Upper lobe of left lung (tissue), 4 donors: ENCODE data around the gene IGSF3.

ENCODE experiments used
- POLR2AphosphoS5 ChIP-seq, 2 donors: sonication (generic); formaldehyde crosslinking; IDR thresholded peaks; one replicate each; pipeline ENCODE4 v1.5.1; 2017; ENCODE audit warnings: antibody characterized with exemption in 2 of 2
- TF ChIP-seq, protein P1 (sequence below), 6 experiments: fragments of 450-650 bp in 4 of 6; fragments of 200-600 bp in 2 of 6; sonication (generic) in 2 of 6; IDR thresholded peaks; one replicate each; pipeline ENCODE4 v1.5.1; 2016 to 2019; ENCODE audit warnings: antibody characterized with exemption in 6 of 6

DNA sequence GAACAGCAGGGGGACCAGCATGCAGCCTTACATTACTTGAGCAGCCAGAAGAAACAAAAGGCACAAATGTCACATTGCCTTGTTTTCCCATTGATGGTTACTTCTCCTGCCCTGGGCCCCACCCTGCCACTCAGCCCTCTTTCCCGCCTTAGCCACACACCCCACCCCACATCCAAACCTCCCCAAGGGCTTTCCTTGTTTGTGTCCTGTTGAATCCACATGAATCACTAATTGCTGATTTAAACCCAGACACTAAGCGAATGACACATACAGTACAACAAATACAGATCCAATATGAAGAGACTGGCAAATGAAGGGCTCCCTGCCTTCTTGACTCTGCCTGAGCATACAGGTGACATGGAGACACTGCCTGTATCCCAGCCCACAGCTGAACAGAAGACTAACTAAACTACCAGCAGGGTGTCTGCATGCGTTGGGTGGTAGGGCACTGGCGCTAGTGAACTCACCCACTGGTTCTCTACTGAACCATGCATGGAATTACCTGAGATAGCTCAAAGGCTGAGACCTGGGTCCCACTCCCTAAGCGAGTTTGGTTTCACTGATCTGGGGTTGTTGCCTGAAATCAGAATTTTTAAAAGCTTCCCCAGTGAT is 3.1 kb downstream of the IGSF3 start:
- TF ChIP-seq POLR2AphosphoS5 (IDR thresholded peaks at IDR 0.05) = no peak
- TF ChIP-seq, protein P1, sequence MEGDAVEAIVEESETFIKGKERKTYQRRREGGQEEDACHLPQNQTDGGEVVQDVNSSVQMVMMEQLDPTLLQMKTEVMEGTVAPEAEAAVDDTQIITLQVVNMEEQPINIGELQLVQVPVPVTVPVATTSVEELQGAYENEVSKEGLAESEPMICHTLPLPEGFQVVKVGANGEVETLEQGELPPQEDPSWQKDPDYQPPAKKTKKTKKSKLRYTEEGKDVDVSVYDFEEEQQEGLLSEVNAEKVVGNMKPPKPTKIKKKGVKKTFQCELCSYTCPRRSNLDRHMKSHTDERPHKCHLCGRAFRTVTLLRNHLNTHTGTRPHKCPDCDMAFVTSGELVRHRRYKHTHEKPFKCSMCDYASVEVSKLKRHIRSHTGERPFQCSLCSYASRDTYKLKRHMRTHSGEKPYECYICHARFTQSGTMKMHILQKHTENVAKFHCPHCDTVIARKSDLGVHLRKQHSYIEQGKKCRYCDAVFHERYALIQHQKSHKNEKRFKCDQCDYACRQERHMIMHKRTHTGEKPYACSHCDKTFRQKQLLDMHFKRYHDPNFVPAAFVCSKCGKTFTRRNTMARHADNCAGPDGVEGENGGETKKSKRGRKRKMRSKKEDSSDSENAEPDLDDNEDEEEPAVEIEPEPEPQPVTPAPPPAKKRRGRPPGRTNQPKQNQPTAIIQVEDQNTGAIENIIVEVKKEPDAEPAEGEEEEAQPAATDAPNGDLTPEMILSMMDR (IDR thresholded peaks at IDR 0.05) = no peak
